ENCODE data around the gene ATP13A3.

DNA sequence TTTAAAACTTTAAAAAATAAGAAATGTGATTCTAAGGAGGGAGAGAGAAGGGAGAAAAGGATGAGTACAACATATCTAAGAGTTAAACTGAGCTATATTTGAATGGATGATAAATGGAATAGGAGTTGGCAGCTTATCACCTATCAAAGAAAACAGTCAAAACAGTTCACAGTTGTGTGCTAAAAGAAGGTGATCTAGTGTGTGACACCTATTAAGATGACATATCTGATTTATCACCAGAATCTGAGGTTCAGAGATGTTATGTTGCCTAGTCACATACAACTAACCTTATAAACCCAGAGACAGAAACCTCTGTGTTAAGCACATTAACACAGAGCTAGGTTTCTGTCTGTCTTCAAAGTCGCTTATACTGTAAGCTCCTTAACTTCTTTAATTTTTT is 3.0 kb downstream of the ATP13A3 start:
- TF ChIP-seq, protein P1, sequence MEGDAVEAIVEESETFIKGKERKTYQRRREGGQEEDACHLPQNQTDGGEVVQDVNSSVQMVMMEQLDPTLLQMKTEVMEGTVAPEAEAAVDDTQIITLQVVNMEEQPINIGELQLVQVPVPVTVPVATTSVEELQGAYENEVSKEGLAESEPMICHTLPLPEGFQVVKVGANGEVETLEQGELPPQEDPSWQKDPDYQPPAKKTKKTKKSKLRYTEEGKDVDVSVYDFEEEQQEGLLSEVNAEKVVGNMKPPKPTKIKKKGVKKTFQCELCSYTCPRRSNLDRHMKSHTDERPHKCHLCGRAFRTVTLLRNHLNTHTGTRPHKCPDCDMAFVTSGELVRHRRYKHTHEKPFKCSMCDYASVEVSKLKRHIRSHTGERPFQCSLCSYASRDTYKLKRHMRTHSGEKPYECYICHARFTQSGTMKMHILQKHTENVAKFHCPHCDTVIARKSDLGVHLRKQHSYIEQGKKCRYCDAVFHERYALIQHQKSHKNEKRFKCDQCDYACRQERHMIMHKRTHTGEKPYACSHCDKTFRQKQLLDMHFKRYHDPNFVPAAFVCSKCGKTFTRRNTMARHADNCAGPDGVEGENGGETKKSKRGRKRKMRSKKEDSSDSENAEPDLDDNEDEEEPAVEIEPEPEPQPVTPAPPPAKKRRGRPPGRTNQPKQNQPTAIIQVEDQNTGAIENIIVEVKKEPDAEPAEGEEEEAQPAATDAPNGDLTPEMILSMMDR (IDR thresholded peaks at IDR 0.05; ENCODE audit: low read depth, low read length), result no peak
- no peak for TF ChIP-seq EZH2phosphoT487 (IDR thresholded peaks at IDR 0.05; ENCODE audit: low read depth)

All from OCI-LY3 (cell line).